Peyer's patch (tissue), 4 donors: Measurements from ENCODE around the gene ARHGAP24. TPM values are rescaled to one million over a fixed set of nuclear protein-coding genes. Genes with fewer than 3 reads are reported as not detected.

ENCODE experiments used
- DNase-seq, 3 donors: peaks; one replicate each; pipeline ENCODE4 v3.0.0-alpha.2; 2017 to 2019
- H3K27ac ChIP-seq, 4 donors: fragments of 200-600 bp; sonication (generic); one replicate each; pipeline ENCODE4 v1.5.1; 2016 to 2019
- H3K27me3 ChIP-seq, 2 donors: fragments of 200-600 bp; sonication (generic); one replicate each; pipeline ENCODE4 v1.5.1; 2019
- H3K36me3 ChIP-seq, 3 donors: fragments of 200-600 bp; sonication (generic); one replicate each; pipeline ENCODE4 v1.5.1; 2016 to 2019
- H3K4me1 ChIP-seq, 4 donors: fragments of 200-600 bp; sonication (generic); one replicate each; pipeline ENCODE4 v1.5.1; 2016 to 2019
- H3K4me3 ChIP-seq, 4 donors: fragments of 200-600 bp; sonication (generic); 1 replicate in 3 of 4; 2 replicates in 1 of 4; pipeline ENCODE4 v1.5.1; 2016 to 2019; ENCODE audit warnings: mild to moderate bottlenecking in 1 of 4
- H3K9me3 ChIP-seq, 4 donors: fragments of 200-600 bp; sonication (generic); one replicate each; pipeline ENCODE4 v1.5.1; 2016 to 2019; ENCODE audit warnings: mild to moderate bottlenecking in 1 of 4
- POLR2A ChIP-seq, 2 donors: fragments of 450-650 bp; IDR thresholded peaks; one replicate each; pipeline ENCODE4 v1.5.1; 2017; ENCODE audit warnings: antibody characterized with exemption in 2 of 2, mild to moderate bottlenecking in 2 of 2, moderate library complexity in 2 of 2
- total RNA-seq, 4 donors: library from RNA; depleted of rRNA; stranded (reverse); fragments of >200 nt; gene quantifications; one replicate each; pipeline ENCODE4 v1.1.0, GENCODE V29; 2016
- TF ChIP-seq, protein P1 (sequence below), 6 experiments: fragments of 450-650 bp in 4 of 6; fragments of 200-600 bp in 2 of 6; sonication (generic) in 1 of 6; IDR thresholded peaks; one replicate each; pipeline ENCODE4 v1.5.1; 2017 to 2019; ENCODE audit warnings: antibody characterized with exemption in 6 of 6, mild to moderate bottlenecking in 3 of 6, moderate library complexity in 1 of 6

ARHGAP24 gene
- total RNA-seq, 4 donors from 2014 or later: 4.7 to 330 (median 20.0) TPM

DNA sequence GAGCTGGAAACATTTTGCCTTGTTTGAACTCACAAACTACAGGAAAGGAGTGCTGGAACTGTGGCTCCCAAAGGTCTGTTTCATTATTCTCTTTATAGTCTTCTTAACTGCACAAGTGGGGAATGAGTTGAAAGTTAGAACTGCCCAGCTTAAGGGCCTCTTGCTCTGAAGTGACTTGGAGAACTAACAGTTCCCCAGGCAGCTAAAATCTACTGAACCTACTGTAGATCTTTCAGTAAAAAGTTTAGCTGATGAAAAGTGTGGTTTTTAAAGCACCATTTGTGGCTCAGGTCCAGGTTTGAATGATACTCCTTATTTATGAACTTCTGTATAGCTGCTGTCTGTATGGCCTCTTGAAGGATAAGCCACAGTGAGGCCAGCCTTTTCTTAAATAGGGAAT is 531.1 kb downstream of the ARHGAP24 start:
- Histone ChIP-seq H3K36me3 (no peaks in the 10 kb centered on the region), H3K27ac (no peak overlapping the region), H3K9me3 (no peaks in the 10 kb centered on the region), H3K4me3 (no peak overlapping the region), H3K4me1 (no peaks in the 10 kb centered on the region), H3K27me3 (no peaks in the 10 kb centered on the region)
- DNase-seq: no peak
- no peak for TF ChIP-seq POLR2A (IDR thresholded peaks at IDR 0.05)
- TF ChIP-seq, protein P1, sequence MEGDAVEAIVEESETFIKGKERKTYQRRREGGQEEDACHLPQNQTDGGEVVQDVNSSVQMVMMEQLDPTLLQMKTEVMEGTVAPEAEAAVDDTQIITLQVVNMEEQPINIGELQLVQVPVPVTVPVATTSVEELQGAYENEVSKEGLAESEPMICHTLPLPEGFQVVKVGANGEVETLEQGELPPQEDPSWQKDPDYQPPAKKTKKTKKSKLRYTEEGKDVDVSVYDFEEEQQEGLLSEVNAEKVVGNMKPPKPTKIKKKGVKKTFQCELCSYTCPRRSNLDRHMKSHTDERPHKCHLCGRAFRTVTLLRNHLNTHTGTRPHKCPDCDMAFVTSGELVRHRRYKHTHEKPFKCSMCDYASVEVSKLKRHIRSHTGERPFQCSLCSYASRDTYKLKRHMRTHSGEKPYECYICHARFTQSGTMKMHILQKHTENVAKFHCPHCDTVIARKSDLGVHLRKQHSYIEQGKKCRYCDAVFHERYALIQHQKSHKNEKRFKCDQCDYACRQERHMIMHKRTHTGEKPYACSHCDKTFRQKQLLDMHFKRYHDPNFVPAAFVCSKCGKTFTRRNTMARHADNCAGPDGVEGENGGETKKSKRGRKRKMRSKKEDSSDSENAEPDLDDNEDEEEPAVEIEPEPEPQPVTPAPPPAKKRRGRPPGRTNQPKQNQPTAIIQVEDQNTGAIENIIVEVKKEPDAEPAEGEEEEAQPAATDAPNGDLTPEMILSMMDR (IDR thresholded peaks at IDR 0.05): no peak

DNA sequence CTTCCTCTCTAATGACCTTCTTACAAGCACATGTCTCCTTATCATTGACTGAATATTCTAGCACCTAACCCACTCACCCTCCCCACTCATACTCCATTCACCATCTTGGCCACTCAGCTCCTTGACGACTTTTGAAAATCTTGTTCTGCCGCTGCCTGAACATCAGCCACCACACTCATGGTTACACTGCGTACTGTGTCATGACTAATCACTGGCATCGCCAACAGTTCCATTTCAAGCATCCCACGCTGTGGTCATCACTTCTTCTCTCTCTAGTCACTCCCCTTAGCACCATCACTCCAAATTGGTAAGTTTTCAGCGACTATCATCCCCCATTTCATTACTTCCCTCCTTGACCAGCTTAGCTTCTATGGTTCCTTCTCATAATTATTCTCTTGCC is 532.1 kb downstream of the ARHGAP24 start:
- Histone ChIP-seq H3K27me3 (no peaks in the 10 kb centered on the region), H3K4me1 (no peaks in the 10 kb centered on the region), H3K36me3 (no peaks in the 10 kb centered on the region), H3K9me3 (no peaks in the 10 kb centered on the region), H3K4me3 (no peak overlapping the region), H3K27ac (no peak overlapping the region)
- DNase-seq: no peak
- TF ChIP-seq POLR2A (IDR thresholded peaks at IDR 0.05): no peak
- TF ChIP-seq, protein P1 (IDR thresholded peaks at IDR 0.05): no peak

DNA sequence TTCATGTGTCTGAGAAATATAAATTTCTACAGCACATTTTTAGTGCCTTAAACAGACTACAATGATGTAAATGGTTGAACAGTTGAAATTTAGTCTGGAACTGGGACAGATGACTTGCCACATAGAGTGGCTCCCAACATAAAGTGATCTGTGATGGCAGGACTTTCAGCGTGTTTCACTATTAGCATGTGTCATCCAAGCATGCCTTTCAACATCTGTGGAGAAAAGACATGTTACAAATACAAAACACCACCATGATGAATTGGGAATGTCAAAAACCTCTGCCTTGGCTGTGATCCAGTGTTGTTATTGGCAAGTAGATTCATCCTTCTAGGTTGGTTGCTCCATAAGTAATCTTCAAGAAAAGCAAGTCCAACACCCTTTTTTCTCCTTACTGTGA is 536.2 kb downstream of the ARHGAP24 start:
- no peak for DNase-seq
- H3K27me3 ChIP-seq: no peaks in the 10 kb centered on the region
- TF ChIP-seq, protein P1 (IDR thresholded peaks at IDR 0.05): no peak
- no peak for TF ChIP-seq POLR2A (IDR thresholded peaks at IDR 0.05)
- H3K27ac ChIP-seq: no peak overlapping the region
- H3K9me3 ChIP-seq: no peaks in the 10 kb centered on the region
- no peaks in the 10 kb centered on the region for H3K36me3 ChIP-seq
- H3K4me1 ChIP-seq: no peaks in the 10 kb centered on the region
- H3K4me3 ChIP-seq: no peak overlapping the region

DNA sequence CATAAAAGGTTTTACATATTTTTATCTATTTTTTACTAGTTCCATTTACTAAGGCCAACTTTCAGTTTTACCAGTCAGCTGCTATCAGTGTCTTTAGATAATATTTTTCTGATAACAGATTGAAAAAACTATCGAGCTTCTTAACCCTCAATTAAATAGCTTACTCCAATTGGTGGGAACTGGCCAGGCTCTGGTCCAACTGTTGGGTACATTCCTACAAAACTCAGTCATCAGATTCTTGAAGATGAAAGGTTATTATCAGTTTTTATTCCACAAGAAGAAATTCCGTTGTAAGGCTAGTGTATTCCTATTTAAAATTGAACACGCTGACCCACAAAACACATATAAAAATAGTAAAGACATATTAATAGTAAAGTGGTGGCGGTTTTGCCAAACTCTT is 538.7 kb downstream of the ARHGAP24 start:
- no peak overlapping the region for H3K27ac ChIP-seq
- H3K4me3 ChIP-seq: no peak overlapping the region
- no peaks in the 10 kb centered on the region for H3K36me3 ChIP-seq
- H3K9me3 ChIP-seq: no peaks in the 10 kb centered on the region
- H3K27me3 ChIP-seq: no peaks in the 10 kb centered on the region
- no peak for DNase-seq
- H3K4me1 ChIP-seq: no peaks in the 10 kb centered on the region
- TF ChIP-seq POLR2A (IDR thresholded peaks at IDR 0.05): no peak
- TF ChIP-seq, protein P1 (IDR thresholded peaks at IDR 0.05): no peak

DNA sequence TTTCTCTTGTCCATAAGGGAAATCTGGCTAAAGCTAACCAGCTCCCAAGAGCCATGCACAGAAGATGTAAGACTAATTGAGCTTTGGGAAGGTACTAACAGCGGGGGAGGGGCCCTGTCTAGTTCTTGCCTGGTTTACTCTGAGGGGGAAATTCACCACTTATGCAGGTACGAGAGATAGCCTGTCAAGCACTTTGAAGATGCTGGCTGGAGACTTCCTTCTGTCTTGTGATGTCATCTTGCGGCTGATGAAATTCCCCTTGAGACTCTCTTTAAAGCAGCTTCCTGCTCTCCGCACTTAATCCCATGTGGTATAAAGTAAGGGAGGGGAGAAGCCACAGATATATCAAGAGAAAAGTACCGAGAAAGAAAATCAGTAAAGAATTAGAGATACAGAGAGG is 539.6 kb downstream of the ARHGAP24 start:
- Histone ChIP-seq H3K36me3 (no peaks in the 10 kb centered on the region), H3K27me3 (no peaks in the 10 kb centered on the region), H3K4me3 (no peak overlapping the region), H3K4me1 (no peaks in the 10 kb centered on the region), H3K9me3 (no peaks in the 10 kb centered on the region), H3K27ac (no peak overlapping the region)
- DNase-seq: no peak
- no peak for TF ChIP-seq POLR2A (IDR thresholded peaks at IDR 0.05)
- TF ChIP-seq, protein P1 (IDR thresholded peaks at IDR 0.05): no peak
